Aorta (tissue), 5 donors: ENCODE measurements around the gene KXD1. TPM values are rescaled to one million over a fixed set of nuclear protein-coding genes. Genes with fewer than 3 reads are reported as not detected.
A peak's percentile ranks its signal among the peaks of the same experiment; 100 is the strongest.
"Not testable (repeated sequence)": the region's sequence is repeated elsewhere in the genome, so short reads cannot be mapped to it uniquely, and the experiment has no call there.

ENCODE experiments used
- ATAC-seq: fragments of 200-7000 bp; cut with Tn5 transposase; one replicate; pipeline ENCODE4 v1.9.1; 2022; ENCODE audit warnings: moderate library complexity; ENCODE audit not compliant: low FRiP score
- DNase-seq, 2 donors: peaks; one replicate each; pipeline ENCODE4 v3.0.0-alpha.2; 2020
- H3K27ac ChIP-seq, 2 donors: one replicate each; pipeline ENCODE4 v1.5.1; 2013; ENCODE audit warnings: low read length in 2 of 2, mild to moderate bottlenecking in 2 of 2, moderate library complexity in 2 of 2, control low read depth in 1 of 2, inconsistent platforms in 1 of 2, low read depth in 1 of 2
- H3K27me3 ChIP-seq, 2 donors: one replicate each; pipeline ENCODE4 v1.6.1; 2013; ENCODE audit warnings: control low read depth in 1 of 2, low read length in 1 of 2, mild to moderate bottlenecking in 1 of 2, moderate library complexity in 1 of 2; ENCODE audit not compliant: insufficient read depth in 2 of 2, control insufficient read depth in 1 of 2
- H3K36me3 ChIP-seq, 2 donors: one replicate each; pipeline ENCODE4 v1.6.1; 2013; ENCODE audit warnings: control low read depth in 1 of 2, low read length in 1 of 2, mild to moderate bottlenecking in 1 of 2; ENCODE audit not compliant: insufficient read depth in 2 of 2, control insufficient read depth in 1 of 2
- H3K4me1 ChIP-seq, 2 donors: one replicate each; pipeline ENCODE4 v1.6.1; 2013; ENCODE audit warnings: low read length in 2 of 2, control low read depth in 1 of 2, mild to moderate bottlenecking in 1 of 2, moderate library complexity in 1 of 2; ENCODE audit not compliant: insufficient read depth in 2 of 2, control insufficient read depth in 1 of 2
- H3K4me3 ChIP-seq, 2 donors: one replicate each; pipeline ENCODE4 v1.5.1; 2013; ENCODE audit warnings: low read length in 2 of 2, control low read depth in 1 of 2, mild to moderate bottlenecking in 1 of 2
- H3K9me3 ChIP-seq: one replicate; pipeline ENCODE4 v1.6.1; 2013; ENCODE audit warnings: mild to moderate bottlenecking, low read length; ENCODE audit not compliant: control insufficient read depth
- WGBS, 2 donors: extraction: QIAGEN DNeasy Blood & Tissue Kit; methylation state at CpG; one replicate each; pipeline ENCODE4 v1.1.7; 2013; 5-methylcytosine and 5-hydroxymethylcytosine counted together
- intact Hi-C, 2 donors: fragments of 100-400 bp; cut with DNase I; formaldehyde crosslinking; loops; one replicate each; pipeline versions ENCODE4 v1.14.2 to v1.15.0; 2022
- polyA plus RNA-seq, 2 donors: library from polyadenylated mRNA; stranded (reverse); fragments of 200-250 nt; gene quantifications; one replicate each; pipeline ENCODE4 v1.2.3, GENCODE V29; 2013
- total RNA-seq, 2 donors: library from RNA; stranded (reverse); fragmentation: NEBNext Ultra II Directional; extraction: Animal tissue kit (Norgen Biotek cat#: 25700); gene quantifications; one replicate each; pipeline ENCODE4 v1.2.1, GENCODE V29; 2021
- donor health status: healthy with polysubstance abuse.
- donor health status: Bipolar disorder and iron deficiency.
- donor health status: DM: no; HTN: no; CAD: no.
- donor health status: DM: no; HTN: no; CAD: no.
- donor health status: DM: yes; HTN: yes; CAD: no.

KXD1 gene
- total and polyA plus RNA-seq, 4 donors: 85.4 to 128 (median 89.0) TPM

DNA sequence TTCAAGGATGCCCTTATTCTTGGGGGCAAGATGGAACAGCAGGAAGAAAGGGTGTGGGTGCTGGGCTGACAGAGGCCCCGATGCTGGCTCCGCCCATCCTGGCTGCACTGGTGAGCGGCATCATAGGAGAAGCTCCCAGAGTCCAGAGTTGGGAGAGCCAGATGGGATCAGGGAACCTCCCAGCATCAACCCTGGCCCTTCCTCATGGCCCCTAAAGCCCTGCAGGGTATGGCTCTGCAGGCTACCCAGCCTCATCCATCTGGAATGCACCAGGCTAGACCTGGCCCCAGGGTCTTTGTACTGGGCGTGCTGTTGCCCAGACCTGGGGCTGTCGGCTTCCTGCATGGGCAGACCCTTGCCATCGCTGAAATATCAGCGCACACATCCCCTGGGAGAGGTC lies 27.9 kb upstream of the KXD1 start:
- Histone ChIP-seq H3K4me3 (no peak overlapping the region), H3K27ac (no peak overlapping the region), H3K36me3 (peaks cover 0 to 7% of the 10 kb centered on the region in 2 donors), H3K27me3 (no peaks in the 10 kb centered on the region), H3K9me3 (no peaks in the 10 kb centered on the region), H3K4me1 (no peaks in the 10 kb centered on the region)
- 76% methylated on average over 7 of the region's 7 CpGs for WGBS, 2 donors
- ATAC-seq: peak; percentile 40
- DNase-seq: no peak
- intact Hi-C loops: no loop called here

DNA sequence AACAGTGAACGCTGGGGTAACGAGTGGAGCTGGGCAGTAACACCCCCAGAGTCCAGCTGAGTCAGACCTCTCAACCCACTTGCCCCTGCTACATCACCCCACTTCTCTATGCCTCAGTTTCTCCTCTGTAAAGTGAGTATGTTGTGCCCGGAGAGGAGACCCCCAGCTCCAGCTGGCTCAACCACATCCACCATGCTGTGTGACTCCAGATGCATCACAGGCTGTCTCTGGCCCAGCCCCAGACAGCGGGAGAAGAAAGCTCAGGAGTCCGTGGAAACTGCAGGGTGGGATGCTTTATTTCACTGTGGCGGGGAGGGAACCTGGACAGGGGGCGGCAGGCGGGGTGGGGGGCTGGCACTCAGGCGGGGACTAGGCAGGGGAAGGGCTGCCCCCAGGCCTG lies 26.2 kb upstream of the KXD1 start:
- Histone ChIP-seq H3K36me3 (peaks cover 0 to 7% of the 10 kb centered on the region in 2 donors), H3K4me3 (no peak overlapping the region), H3K4me1 (no peaks in the 10 kb centered on the region), H3K27ac (no peak overlapping the region), H3K9me3 (no peaks in the 10 kb centered on the region), H3K27me3 (no peaks in the 10 kb centered on the region)
- 92% methylated on average over 9 of the region's 9 CpGs for WGBS, 2 donors
- no peak for DNase-seq
- intact Hi-C loops: no loop called here
- no peak for ATAC-seq

DNA sequence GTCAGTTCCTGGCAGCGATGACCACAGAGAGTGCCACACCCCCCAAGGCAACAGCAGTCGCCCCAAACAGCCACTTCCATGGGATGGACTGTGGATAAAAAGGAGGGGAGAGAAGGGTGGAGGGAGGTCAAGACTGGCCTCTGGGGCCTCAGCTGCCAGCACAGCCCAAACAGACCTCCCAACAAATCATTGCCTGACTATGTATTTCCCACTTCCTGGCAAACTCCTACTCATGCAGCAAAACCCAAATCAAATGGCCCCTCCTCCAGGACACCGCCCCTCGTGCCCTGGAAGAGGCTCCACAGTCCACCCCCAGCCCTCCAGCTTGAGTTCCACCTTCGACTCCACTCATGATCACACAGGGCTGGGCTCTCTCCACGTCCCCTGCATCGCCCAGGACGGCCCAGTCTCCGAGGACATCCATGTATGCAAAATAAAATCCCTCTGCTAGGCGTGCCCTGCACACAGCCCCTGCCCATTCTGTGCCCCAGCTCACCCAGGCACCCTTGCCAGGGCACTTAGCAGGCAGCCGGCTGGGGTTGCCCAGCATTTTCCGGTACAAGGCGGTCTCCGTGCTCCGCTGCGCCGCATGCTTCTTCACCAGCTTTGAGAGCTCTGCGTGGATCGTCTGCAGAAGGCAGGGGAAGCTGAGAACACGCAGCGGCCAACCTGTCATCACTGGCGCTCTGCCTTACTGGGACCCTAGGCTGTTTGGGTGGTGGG lies 25.3 kb upstream of the KXD1 start:
- Histone ChIP-seq H3K27me3 (no peaks in the 10 kb centered on the region), H3K36me3 (peaks cover 0 to 9% of the 10 kb centered on the region in 2 donors), H3K27ac (no peak overlapping the region), H3K4me3 (no peak overlapping the region), H3K9me3 (no peaks in the 10 kb centered on the region), H3K4me1 (no peaks in the 10 kb centered on the region)
- 94 to 96% methylated on average over 22 of the region's 22 CpGs for WGBS, 2 donors
- ATAC-seq (no peak), DNase-seq (no peak)
- intact Hi-C loops: no loop called here

DNA sequence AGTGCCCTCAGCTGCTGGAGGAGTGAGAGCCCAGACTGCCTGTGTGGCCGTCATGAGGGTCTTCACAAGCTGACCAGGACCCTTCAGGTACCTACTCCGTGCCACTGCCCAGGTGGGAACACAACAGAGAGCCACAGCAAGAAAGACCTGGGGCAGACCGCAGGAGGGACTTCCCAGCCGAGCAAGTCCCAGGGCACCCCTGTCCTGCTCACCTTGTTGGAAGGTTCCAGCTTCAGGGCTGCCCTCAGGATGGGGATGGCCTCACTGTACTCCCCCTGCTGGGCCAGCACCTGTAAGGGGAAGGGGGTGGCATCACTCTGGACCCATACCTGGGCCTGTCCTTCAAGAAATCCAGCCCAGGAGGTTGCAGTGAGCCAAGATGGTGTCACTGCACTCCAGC lies 24.6 kb upstream of the KXD1 start:
- 91 to 93% methylated on average over 4 of the region's 4 CpGs for WGBS, 2 donors
- peaks cover 0 to 11% of the 10 kb centered on the region in 2 donors for H3K36me3 ChIP-seq
- no peak for ATAC-seq

DNA sequence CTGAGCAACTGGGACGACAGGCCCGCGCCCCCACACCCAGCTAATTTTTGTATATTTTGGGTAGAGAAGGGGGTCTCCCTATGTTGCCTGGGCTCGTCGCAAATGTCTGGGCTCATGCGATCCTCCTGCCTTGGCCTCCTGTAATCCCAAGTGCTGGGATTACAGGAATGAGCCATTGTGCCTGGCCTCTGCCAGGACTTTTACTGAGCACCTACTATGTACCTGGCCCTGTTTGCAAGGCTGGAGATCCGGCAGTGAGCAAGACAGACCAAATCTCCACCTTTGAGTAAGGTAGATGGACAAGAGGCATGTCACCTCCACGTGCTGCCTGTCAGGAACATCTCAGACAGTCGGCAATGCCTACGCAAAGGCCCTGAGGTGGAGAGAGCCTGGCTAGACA lies 21.2 kb upstream of the KXD1 start:
- Histone ChIP-seq H3K4me3 (no peak overlapping the region), H3K36me3 (peaks cover 0 to 13% of the 10 kb centered on the region in 2 donors), H3K27ac (no peak overlapping the region), H3K4me1 (no peaks in the 10 kb centered on the region), H3K9me3 (no peaks in the 10 kb centered on the region), H3K27me3 (no peaks in the 10 kb centered on the region)
- intact Hi-C loops: no loop called here
- ATAC-seq (no peak), DNase-seq (no peak)
- WGBS, 2 donors: 93 to 95% methylated on average over 10 of the region's 10 CpGs

More for the DNA sequence above, 24.6 kb upstream of the KXD1 start:
- H3K27me3 ChIP-seq: no peaks in the 10 kb centered on the region
- DNase-seq: no peak
- H3K4me1 ChIP-seq: no peaks in the 10 kb centered on the region
- intact Hi-C loops: no loop called here
- H3K4me3 ChIP-seq: no peak overlapping the region
- H3K9me3 ChIP-seq: no peaks in the 10 kb centered on the region
- H3K27ac ChIP-seq: no peak overlapping the region

DNA sequence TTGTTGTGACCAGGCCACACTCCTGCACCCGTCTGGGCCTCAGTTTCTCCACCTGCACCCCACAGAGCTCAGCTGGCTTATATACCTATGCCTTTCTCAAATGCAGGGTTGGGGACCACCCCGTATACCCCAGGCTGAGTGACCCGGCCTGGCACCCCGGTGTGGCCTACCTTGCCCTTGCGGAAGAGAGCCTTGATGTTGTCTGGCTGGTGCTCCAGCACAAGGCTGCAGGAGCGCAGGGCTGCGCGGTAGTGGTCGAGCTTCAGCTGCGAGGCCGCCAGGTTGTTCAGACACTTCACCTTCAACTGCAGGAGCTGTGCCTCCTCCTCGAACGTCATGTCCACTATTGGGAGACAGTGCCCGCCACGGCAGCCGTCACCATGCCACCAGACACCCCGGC lies 20.2 kb upstream of the KXD1 start:
- no peak overlapping the region for H3K27ac ChIP-seq
- intact Hi-C loops: no loop called here
- WGBS, 2 donors: 91 to 94% methylated on average over 17 of the region's 17 CpGs
- DNase-seq (no peak), ATAC-seq (no peak)
- H3K27me3 ChIP-seq: no peaks in the 10 kb centered on the region
- no peak overlapping the region for H3K4me3 ChIP-seq
- H3K4me1 ChIP-seq: no peaks in the 10 kb centered on the region
- no peaks in the 10 kb centered on the region for H3K9me3 ChIP-seq
- H3K36me3 ChIP-seq: peaks cover 0 to 13% of the 10 kb centered on the region in 2 donors

DNA sequence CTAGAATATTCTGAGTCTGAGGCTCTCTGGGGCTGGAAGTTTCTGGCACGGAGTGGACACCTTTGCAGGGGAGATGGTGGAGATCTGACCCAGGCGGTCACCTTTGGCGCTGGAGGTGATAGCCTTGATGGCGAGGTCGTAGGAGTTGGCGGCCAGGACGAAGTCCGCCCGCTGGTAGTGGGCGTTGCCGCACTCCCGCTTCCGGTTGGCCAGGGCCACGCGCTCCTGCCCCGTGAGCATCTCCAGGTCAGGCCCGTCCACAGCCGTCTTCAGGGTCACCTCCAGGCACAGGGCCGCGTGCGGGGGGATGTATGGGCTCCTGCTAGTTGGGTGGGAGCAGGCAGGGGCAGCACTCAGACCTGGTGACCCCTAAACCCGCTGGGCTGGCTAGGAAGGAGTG lies 19.6 kb upstream of the KXD1 start:
- 90 to 93% methylated on average over 22 of the region's 22 CpGs for WGBS, 2 donors
- ATAC-seq (no peak), DNase-seq (no peak)
- no peak overlapping the region for H3K4me3 ChIP-seq
- no peak overlapping the region for H3K27ac ChIP-seq
- intact Hi-C loops: no loop called here
- no peaks in the 10 kb centered on the region for H3K9me3 ChIP-seq
- peaks cover 0 to 6% of the 10 kb centered on the region in 2 donors for H3K36me3 ChIP-seq
- no peaks in the 10 kb centered on the region for H3K27me3 ChIP-seq
- no peaks in the 10 kb centered on the region for H3K4me1 ChIP-seq

DNA sequence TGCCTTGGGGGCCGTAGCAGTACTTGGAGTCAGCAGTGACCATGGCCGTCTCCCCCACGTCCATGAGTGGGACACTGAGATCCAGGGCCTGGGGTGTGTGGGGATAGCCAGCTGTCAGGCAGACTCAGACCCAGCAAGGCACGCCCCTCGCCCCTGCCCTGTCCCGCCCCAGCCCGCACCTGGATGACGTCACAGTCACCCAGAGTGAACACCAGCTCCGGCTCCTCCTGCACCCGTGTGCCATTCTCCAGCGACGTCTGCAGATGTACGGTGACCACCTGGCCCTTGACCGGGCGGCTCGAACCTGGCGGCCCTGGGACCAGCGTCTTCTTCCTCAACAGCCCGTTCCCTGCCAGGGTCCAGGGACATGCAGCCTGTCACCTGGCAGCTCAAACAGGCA lies 18.3 kb upstream of the KXD1 start:
- intact Hi-C loops: no loop called here
- Histone ChIP-seq H3K9me3 (no peaks in the 10 kb centered on the region), H3K27ac (no peak overlapping the region), H3K36me3 (peaks cover 0 to 6% of the 10 kb centered on the region in 2 donors), H3K27me3 (no peaks in the 10 kb centered on the region), H3K4me1 (no peaks in the 10 kb centered on the region), H3K4me3 (no peak overlapping the region)
- DNase-seq (no peak), ATAC-seq (no peak)
- WGBS, 2 donors: 94 to 95% methylated on average over 18 to 19 of the region's 19 CpGs

DNA sequence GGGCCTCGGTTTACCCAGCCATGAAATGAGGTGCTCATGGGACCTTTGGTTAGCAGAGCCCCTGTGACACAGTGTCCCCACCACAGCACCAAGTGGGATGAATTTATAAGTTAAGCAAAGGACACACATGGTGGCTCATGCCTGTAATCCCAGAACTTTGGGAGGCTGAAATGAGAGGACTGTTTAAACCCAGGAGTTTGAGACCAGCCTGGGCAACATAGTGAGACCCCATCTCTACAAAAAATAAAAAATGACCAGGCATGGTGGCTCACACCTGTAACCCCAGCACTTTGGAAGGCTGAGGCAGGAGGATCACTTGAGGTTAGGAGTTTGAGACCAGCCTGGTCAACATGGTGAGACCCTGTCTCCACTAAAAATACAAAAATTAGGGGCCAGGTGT lies 17.5 kb upstream of the KXD1 start:
- intact Hi-C loops, H3K4me1 ChIP-seq, H3K9me3 ChIP-seq, H3K27ac ChIP-seq, H3K27me3 ChIP-seq, ATAC-seq, DNase-seq, H3K36me3 ChIP-seq, H3K4me3 ChIP-seq: not testable (repeated sequence)
- WGBS, 2 donors: 94 to 100% methylated on average over 1 of the region's 1 CpG
